Karpas-422 (cell line): ENCODE measurements around the gene TSC2. TPM values are rescaled to one million over a fixed set of nuclear protein-coding genes. Genes with fewer than 3 reads are reported as not detected.

Experiments used
- DNase-seq: peaks from one replicate; pipeline ENCODE4 v3.0.0-alpha.2; 2015
- H2AFZ ChIP-seq: fragments of 200-600 bp; sonication (generic); 2 replicates; pipeline ENCODE4 v1.6.1; 2014; ENCODE audit warnings: antibody characterized with exemption, low read length, mixed read lengths
- H3K27ac ChIP-seq: fragments of 200-600 bp; sonication (generic); 2 replicates; pipeline ENCODE4 v1.5.1; 2014; ENCODE audit warnings: mild to moderate bottlenecking, low read length, moderate library complexity
- H3K27me3 ChIP-seq: fragments of 200-600 bp; sonication (generic); 2 replicates; pipeline ENCODE4 v1.6.1; 2014; ENCODE audit warnings: low read length, mixed read lengths
- H3K36me3 ChIP-seq: fragments of 200-600 bp; sonication (generic); 2 replicates; pipeline ENCODE4 v1.6.1; 2014; ENCODE audit warnings: low read length, mixed read lengths; ENCODE audit not compliant: insufficient read depth
- H3K4me1 ChIP-seq: fragments of 200-600 bp; sonication (generic); 2 replicates; pipeline ENCODE4 v1.6.1; 2014; ENCODE audit warnings: mild to moderate bottlenecking, low read length, mixed read lengths
- H3K4me2 ChIP-seq: fragments of 200-600 bp; sonication (generic); 2 replicates; pipeline ENCODE4 v1.6.1; 2014; ENCODE audit warnings: low read length, low read depth, mild to moderate bottlenecking; ENCODE audit not compliant: poor library complexity, severe bottlenecking
- H3K4me3 ChIP-seq: fragments of 200-600 bp; sonication (generic); 2 replicates; pipeline ENCODE4 v1.5.1; 2014; ENCODE audit warnings: mild to moderate bottlenecking, antibody characterized with exemption, low read length, mixed read lengths
- H3K79me2 ChIP-seq: fragments of 200-600 bp; sonication (generic); 2 replicates; pipeline ENCODE4 v1.6.1; 2014; ENCODE audit warnings: mild to moderate bottlenecking, low read length, mixed read lengths
- H3K9ac ChIP-seq: fragments of 200-600 bp; sonication (generic); 2 replicates; pipeline ENCODE4 v1.6.0; 2014; ENCODE audit warnings: low read length
- H3K9me2 ChIP-seq: fragments of 200-600 bp; sonication (generic), shearing (Covaris generic); replicated peaks from 2 replicates; pipeline ENCODE4 v1.6.0; 2014; ENCODE audit warnings: mild to moderate bottlenecking, low read length, moderate library complexity; ENCODE audit not compliant: insufficient read depth
- H3K9me3 ChIP-seq: fragments of 300-700, 200-600 bp; sonication (generic); 2 replicates; pipeline ENCODE4 v1.6.1; 2014; ENCODE audit warnings: low read length, mixed read lengths
- H4K20me1 ChIP-seq: fragments of 200-600 bp; sonication (generic); 2 replicates; pipeline ENCODE4 v1.6.1; 2014; ENCODE audit warnings: mild to moderate bottlenecking, antibody characterized with exemption, low read length, low read depth; ENCODE audit not compliant: insufficient read depth
- total RNA-seq: library from RNA; depleted of rRNA; stranded (reverse); fragments of >200 nt; shearing (Covaris generic); gene quantifications from 2 replicates; pipeline ENCODE4 v1.2.3, GENCODE V29; 2014; ENCODE audit warnings: low replicate concordance

TSC2 gene
- total RNA-seq, 1 experiment from 2014 or later = 33.3 TPM

GRCh38 chr16:2089706-2090480, 42.1 kb downstream of the TSC2 start:
- Histone ChIP-seq H3K4me3 (no peak overlapping the region), H4K20me1 (peaks cover 6% of the 10 kb centered on the region; the same call in 1 of the 2 replicates), H3K9me2 (no peaks in the 10 kb centered on the region), H3K4me1 (peaks cover 24% of the 10 kb centered on the region), H3K9ac (no peak overlapping the region), H3K9me3 (no peaks in the 10 kb centered on the region), H3K4me2 (no peak overlapping the region), H3K27ac (no peak overlapping the region), H3K79me2 (no peaks in the 10 kb centered on the region), H3K27me3 (no peaks in the 10 kb centered on the region), H2AFZ (no peak overlapping the region), H3K36me3 (0 out of 2 replicates have a peak, but pooled peaks cover 4% of the 10 kb centered on the region)
- DNase-seq = no peak

- Histone ChIP-seq H3K9me3 (no peaks in the 10 kb centered on the region), H3K27ac (no peak overlapping the region), H3K9me2 (no peaks in the 10 kb centered on the region), H3K4me2 (no peak overlapping the region), H4K20me1 (peaks cover 6% of the 10 kb centered on the region; the same call in 1 of the 2 replicates), H3K4me1 (peaks cover 21% of the 10 kb centered on the region), H3K36me3 (0 out of 2 replicates have a peak, but pooled peaks cover 4% of the 10 kb centered on the region), H3K79me2 (no peaks in the 10 kb centered on the region), H3K27me3 (no peaks in the 10 kb centered on the region), H3K4me3 (no peak overlapping the region), H3K9ac (no peak overlapping the region), H2AFZ (no peak overlapping the region)
- DNase-seq = no peak
These were observed 42.6 kb downstream of the TSC2 start for GRCh38 chr16:2090481-2090776.

- Histone ChIP-seq H3K4me2 (no peak overlapping the region), H3K4me3 (no peak overlapping the region), H3K36me3 (0 out of 2 replicates have a peak, but pooled peaks cover 4% of the 10 kb centered on the region), H3K79me2 (no peaks in the 10 kb centered on the region), H3K27me3 (no peaks in the 10 kb centered on the region), H3K4me1 (peaks cover 16% of the 10 kb centered on the region), H2AFZ (no peak overlapping the region), H3K9me2 (no peaks in the 10 kb centered on the region), H3K9me3 (no peaks in the 10 kb centered on the region), H3K27ac (no peak overlapping the region), H4K20me1 (peaks cover 6% of the 10 kb centered on the region; the same call in 1 of the 2 replicates), H3K9ac (no peak overlapping the region)
- peak; percentile 85 for DNase-seq
These were observed 43.2 kb downstream of the TSC2 start for GRCh38 chr16:2090777-2091546.

GRCh38 chr16:2091547-2092255, 43.9 kb downstream of the TSC2 start:
- no peak overlapping the region for H3K27ac ChIP-seq
- DNase-seq = no peak
- peaks cover 6% of the 10 kb centered on the region; the same call in 1 of the 2 replicates for H4K20me1 ChIP-seq
- H3K9me2 ChIP-seq = no peaks in the 10 kb centered on the region
- H2AFZ ChIP-seq = no peak overlapping the region
- no peaks in the 10 kb centered on the region for H3K79me2 ChIP-seq
- H3K27me3 ChIP-seq = no peaks in the 10 kb centered on the region
- H3K36me3 ChIP-seq = 0 out of 2 replicates have a peak, but pooled peaks cover 4% of the 10 kb centered on the region
- peaks cover 9% of the 10 kb centered on the region for H3K4me1 ChIP-seq
- no peak overlapping the region for H3K4me3 ChIP-seq
- no peak overlapping the region for H3K4me2 ChIP-seq
- H3K9me3 ChIP-seq = no peaks in the 10 kb centered on the region
- no peak overlapping the region for H3K9ac ChIP-seq

- H2AFZ ChIP-seq = no peak overlapping the region
- no peaks in the 10 kb centered on the region for H3K79me2 ChIP-seq
- peaks cover 4% of the 10 kb centered on the region for H3K4me1 ChIP-seq
- H3K36me3 ChIP-seq = 0 out of 2 replicates have a peak, but pooled peaks cover 4% of the 10 kb centered on the region
- no peaks in the 10 kb centered on the region for H3K9me2 ChIP-seq
- no peak overlapping the region for H3K4me2 ChIP-seq
- no peak overlapping the region for H3K27ac ChIP-seq
- H3K27me3 ChIP-seq = no peaks in the 10 kb centered on the region
- no peaks in the 10 kb centered on the region for H3K9me3 ChIP-seq
- H3K9ac ChIP-seq = no peak overlapping the region
- DNase-seq = no peak
- H3K4me3 ChIP-seq = no peak overlapping the region
- H4K20me1 ChIP-seq = 0 out of 2 replicates have a peak, but pooled peaks cover under 1% of the 10 kb centered on the region
These were observed 44.5 kb downstream of the TSC2 start for GRCh38 chr16:2092256-2092620.

- DNase-seq = no peak
- Histone ChIP-seq H4K20me1 (no peaks in the 10 kb centered on the region), H2AFZ (no peak overlapping the region), H3K36me3 (0 out of 2 replicates have a peak, but pooled peaks cover 4% of the 10 kb centered on the region), H3K9me3 (no peaks in the 10 kb centered on the region), H3K9me2 (no peaks in the 10 kb centered on the region), H3K4me2 (no peak overlapping the region), H3K79me2 (no peaks in the 10 kb centered on the region), H3K9ac (no peak overlapping the region), H3K27me3 (no peaks in the 10 kb centered on the region), H3K27ac (no peak overlapping the region), H3K4me1 (no peaks in the 10 kb centered on the region), H3K4me3 (no peak overlapping the region)
These were observed 45.1 kb downstream of the TSC2 start for GRCh38 chr16:2092866-2093265.

GRCh38 chr16:2093793-2094192, 46.0 kb downstream of the TSC2 start:
- H4K20me1 ChIP-seq = no peaks in the 10 kb centered on the region
- H3K9me2 ChIP-seq = no peaks in the 10 kb centered on the region
- no peaks in the 10 kb centered on the region for H3K4me1 ChIP-seq
- H3K36me3 ChIP-seq = 0 out of 2 replicates have a peak, but pooled peaks cover 4% of the 10 kb centered on the region
- no peaks in the 10 kb centered on the region for H3K79me2 ChIP-seq
- H3K4me2 ChIP-seq = no peak overlapping the region
- no peak overlapping the region for H2AFZ ChIP-seq
- no peak overlapping the region for H3K27ac ChIP-seq
- DNase-seq = no peak
- no peak overlapping the region for H3K9ac ChIP-seq
- no peaks in the 10 kb centered on the region for H3K27me3 ChIP-seq
- H3K4me3 ChIP-seq = no peak overlapping the region
- H3K9me3 ChIP-seq = no peaks in the 10 kb centered on the region
